Hepatocyte (in vitro differentiated cells): Measurements from ENCODE around the gene NOP53.

Experiments used
- EZH2 ChIP-seq: fragments of 200-600 bp; sonication (generic); IDR thresholded peaks from 2 replicates; pipeline ENCODE4 v1.6.1; 2016; ENCODE audit warnings: antibody characterized with exemption, mild to moderate bottlenecking, borderline replicate concordance
- TF ChIP-seq, protein P1 (sequence below): fragments of 200-600 bp; sonication (generic); IDR thresholded peaks from 2 replicates; pipeline ENCODE4 v1.5.1; 2016; ENCODE audit warnings: antibody characterized with exemption, mild to moderate bottlenecking; ENCODE audit not compliant: poor library complexity

DNA sequence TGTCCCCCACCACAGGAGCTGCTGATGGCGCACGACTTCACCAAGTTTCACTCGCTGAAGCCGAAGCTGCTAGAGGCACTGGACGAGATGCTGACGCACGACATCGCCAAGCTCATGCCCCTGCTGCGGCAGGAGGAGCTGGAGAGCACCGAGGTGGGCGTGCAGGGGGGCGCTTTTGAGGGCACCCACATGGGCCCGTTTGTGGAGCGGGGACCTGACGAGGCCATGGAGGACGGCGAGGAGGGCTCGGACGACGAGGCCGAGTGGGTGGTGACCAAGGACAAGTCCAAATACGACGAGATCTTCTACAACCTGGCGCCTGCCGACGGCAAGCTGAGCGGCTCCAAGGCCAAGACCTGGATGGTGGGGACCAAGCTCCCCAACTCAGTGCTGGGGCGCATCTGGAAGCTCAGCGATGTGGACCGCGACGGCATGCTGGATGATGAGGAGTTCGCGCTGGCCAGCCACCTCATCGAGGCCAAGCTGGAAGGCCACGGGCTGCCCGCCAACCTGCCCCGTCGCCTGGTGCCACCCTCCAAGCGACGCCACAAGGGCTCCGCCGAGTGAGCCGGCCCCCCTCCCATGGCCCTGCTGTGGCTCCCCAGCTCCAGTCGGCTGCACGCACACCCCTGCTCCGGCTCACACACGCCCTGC, 4.4 kb upstream of the NOP53 start:
- no peak for TF ChIP-seq EZH2
- TF ChIP-seq, protein P1, sequence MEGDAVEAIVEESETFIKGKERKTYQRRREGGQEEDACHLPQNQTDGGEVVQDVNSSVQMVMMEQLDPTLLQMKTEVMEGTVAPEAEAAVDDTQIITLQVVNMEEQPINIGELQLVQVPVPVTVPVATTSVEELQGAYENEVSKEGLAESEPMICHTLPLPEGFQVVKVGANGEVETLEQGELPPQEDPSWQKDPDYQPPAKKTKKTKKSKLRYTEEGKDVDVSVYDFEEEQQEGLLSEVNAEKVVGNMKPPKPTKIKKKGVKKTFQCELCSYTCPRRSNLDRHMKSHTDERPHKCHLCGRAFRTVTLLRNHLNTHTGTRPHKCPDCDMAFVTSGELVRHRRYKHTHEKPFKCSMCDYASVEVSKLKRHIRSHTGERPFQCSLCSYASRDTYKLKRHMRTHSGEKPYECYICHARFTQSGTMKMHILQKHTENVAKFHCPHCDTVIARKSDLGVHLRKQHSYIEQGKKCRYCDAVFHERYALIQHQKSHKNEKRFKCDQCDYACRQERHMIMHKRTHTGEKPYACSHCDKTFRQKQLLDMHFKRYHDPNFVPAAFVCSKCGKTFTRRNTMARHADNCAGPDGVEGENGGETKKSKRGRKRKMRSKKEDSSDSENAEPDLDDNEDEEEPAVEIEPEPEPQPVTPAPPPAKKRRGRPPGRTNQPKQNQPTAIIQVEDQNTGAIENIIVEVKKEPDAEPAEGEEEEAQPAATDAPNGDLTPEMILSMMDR: no peak
